K562 (cell line): ENCODE results near the gene PRSS53. TPM values are rescaled to one million over a fixed set of nuclear protein-coding genes. Genes with fewer than 3 reads are reported as not detected.
A peak's percentile ranks its signal among the peaks of the same experiment; 100 is the strongest.

Experiments
- HEY1 ChIP-seq: fragments of 250-450 bp; sonication (Bioruptor Pico); IDR thresholded peaks from 2 replicates; pipeline ENCODE4 v1.5.0; 2020; ENCODE audit warnings: mild to moderate bottlenecking, moderate library complexity, borderline replicate concordance
- HNRNPK ChIP-seq: fragments of 200-400 bp; formaldehyde crosslinking; IDR thresholded peaks from one replicate; pipeline ENCODE4 v1.6.1; 2018; ENCODE audit warnings: mild to moderate bottlenecking, low read depth, low read length; ENCODE audit not compliant: poor library complexity, severe bottlenecking
- JUN ChIP-seq, 2 experiments: sonication (generic) in 1 of 2; formaldehyde crosslinking in 1 of 2; IDR thresholded peaks; 2 replicates each; pipeline versions ENCODE4 v1.6.1 to v1.8.0; 2012 to 2022; ENCODE audit warnings: borderline replicate concordance in 2 of 2, mild to moderate bottlenecking in 2 of 2, improper control_type of control experiment in 1 of 2, low read depth in 1 of 2, low read length in 1 of 2, missing genetic modification reagents in 1 of 2
- MTA3 ChIP-seq: fragments of 450-650 bp; formaldehyde crosslinking; IDR thresholded peaks from 2 replicates; pipeline ENCODE4 v1.6.1; 2017; ENCODE audit warnings: mild to moderate bottlenecking, borderline replicate concordance
- NFRKB ChIP-seq: fragments of 450-650 bp; IDR thresholded peaks from 2 replicates; pipeline ENCODE4 v1.6.1; 2016; ENCODE audit warnings: low read depth
- PHB2 ChIP-seq: fragments of 450-650 bp; IDR thresholded peaks from 2 replicates; pipeline ENCODE4 v1.6.1; 2017; ENCODE audit warnings: low read depth
- PHF8 ChIP-seq: fragments of 200-600 bp; sonication (generic); IDR thresholded peaks from 2 replicates; pipeline ENCODE4 v1.6.1; 2012; ENCODE audit warnings: mixed run types, mild to moderate bottlenecking, inconsistent platforms, low read length, moderate library complexity, borderline replicate concordance
- RBM25 ChIP-seq: fragments of 200-400 bp; formaldehyde crosslinking; IDR thresholded peaks from 2 replicates; pipeline ENCODE4 v1.6.1; 2018; ENCODE audit warnings: low read length, low read depth, moderate library complexity; ENCODE audit not compliant: severe bottlenecking
- RFX5 ChIP-seq: IDR thresholded peaks from 2 replicates; pipeline ENCODE4 v1.6.1; 2011; ENCODE audit warnings: low read depth, mild to moderate bottlenecking, improper control_type of control experiment, low read length
- SAP30 ChIP-seq: fragments of 200-600 bp; sonication (generic); IDR thresholded peaks from 2 replicates; pipeline ENCODE4 v1.6.1; 2012; ENCODE audit warnings: borderline replicate concordance, low read depth, mild to moderate bottlenecking, moderate library complexity, low read length, control low read depth, inconsistent platforms; ENCODE audit not compliant: insufficient read depth, poor library complexity, severe bottlenecking
- ZNF384 ChIP-seq: IDR thresholded peaks from 2 replicates; pipeline ENCODE4 v1.6.1; 2012; ENCODE audit warnings: low read depth, low read length, improper control_type of control experiment
- ZNF655 ChIP-seq: fragments of 250-450 bp; sonication (Bioruptor Pico); IDR thresholded peaks from 2 replicates; pipeline ENCODE4 v1.5.0; 2021
- ZNF75A ChIP-seq: fragments of 450-650 bp; formaldehyde crosslinking; IDR thresholded peaks from 2 replicates; pipeline ENCODE4 v1.4.0; 2020; ENCODE audit warnings: mild to moderate bottlenecking
- polyA plus RNA-seq, 8 experiments: library from polyadenylated mRNA; depleted of rRNA in 4 of 8; stranded (reverse) in 5 of 8; unstranded in 3 of 8; fragments of >200 nt; fragmentation: Nextera tagmentation in 2 of 8; fragmentation: Illumina TruSeq in 1 of 8; extraction: Ambion mirVana in 2 of 8; extraction: Trizol in 1 of 8; gene quantifications; 2 replicates each; pipeline versions ENCODE4 v1.2.1 to v1.2.3, GENCODE V29; 2011 to 2014; ENCODE audit warnings: inconsistent platforms in 1 of 8, missing spikeins in 1 of 8
- total RNA-seq, 7 experiments: library from RNA; depleted of rRNA in 6 of 7; stranded (reverse); fragments of >200 nt in 6 of 7; fragmentation: Illumina TruSeq in 2 of 7; extraction: Trizol in 2 of 7; gene quantifications; 2 replicates each; pipeline versions ENCODE4 v1.2.1 to v1.2.3, GENCODE V29; 2011 to 2021; ENCODE audit warnings: low replicate concordance in 1 of 7
- TF ChIP-seq, protein P1 (sequence below): sonication (generic); formaldehyde crosslinking; IDR thresholded peaks from 2 replicates; pipeline ENCODE4 v1.5.0; 2020; ENCODE audit warnings: missing genetic modification reagents

The PRSS53 gene
- total and polyA plus RNA-seq, 9 of the 15 experiments (the other 6 are each of a cell fraction or from before 2014, with no cell fraction given) = 0.40 to 1.9 (median 0.78) TPM; not detected in 2

- TF ChIP-seq SAP30 (no peak), NFRKB (no peak), HNRNPK (no peak), MTA3 (peak; percentile 78; the same call in 1 of the 2 replicates), PHF8 (no peak), ZNF384 (no peak), ZNF75A (CRISPR knock-in tag) (no peak), RBM25 (no peak), RFX5 (no peak), ZNF655 (CRISPR knock-in tag) (no peak), HEY1 (CRISPR knock-in tag) (no peak), JUN (IDR thresholded peaks at IDR 0.05; ENCODE audit: borderline replicate concordance, low read depth, low read length) (no peak), JUN (CRISPR knock-in tag; IDR thresholded peaks at IDR 0.05; ENCODE audit: borderline replicate concordance) (no peak), PHB2 (no peak)
- TF ChIP-seq, protein P1, sequence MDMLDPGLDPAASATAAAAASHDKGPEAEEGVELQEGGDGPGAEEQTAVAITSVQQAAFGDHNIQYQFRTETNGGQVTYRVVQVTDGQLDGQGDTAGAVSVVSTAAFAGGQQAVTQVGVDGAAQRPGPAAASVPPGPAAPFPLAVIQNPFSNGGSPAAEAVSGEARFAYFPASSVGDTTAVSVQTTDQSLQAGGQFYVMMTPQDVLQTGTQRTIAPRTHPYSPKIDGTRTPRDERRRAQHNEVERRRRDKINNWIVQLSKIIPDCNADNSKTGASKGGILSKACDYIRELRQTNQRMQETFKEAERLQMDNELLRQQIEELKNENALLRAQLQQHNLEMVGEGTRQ = no peak
- TF ChIP-seq, all 486 proteins: peak for 85
Measured at GRCh38 chr16:31128711-31129567, 40.2 kb upstream of the PRSS53 start (continued).
